Body of pancreas (tissue), 4 donors: ENCODE results near the gene PASD1. TPM values are rescaled to one million over a fixed set of nuclear protein-coding genes. Genes with fewer than 3 reads are reported as not detected.

Experiments
- ATAC-seq: fragments of 150-250 bp; one replicate; pipeline ENCODE4 v1.9.1; 2016
- DNase-seq, 4 donors: peaks; one replicate each; pipeline ENCODE4 v3.0.0-alpha.2; 2019
- H3K27ac ChIP-seq, 4 donors: fragments of 200-600 bp; sonication (generic); 1 replicate in 3 of 4; 2 replicates in 1 of 4; pipeline versions ENCODE4 v1.5.1 to v1.6.1; 2016 to 2019; ENCODE audit warnings: mild to moderate bottlenecking in 1 of 4, mixed read lengths in 1 of 4, moderate library complexity in 1 of 4
- H3K27me3 ChIP-seq, 2 donors: fragments of 200-600 bp; sonication (generic); one replicate each; pipeline ENCODE4 v1.6.0; 2016; ENCODE audit warnings: mild to moderate bottlenecking in 1 of 2
- H3K36me3 ChIP-seq, 2 donors: fragments of 200-600 bp; sonication (generic); replicated peaks in 1 of 2; 2 replicates each; pipeline ENCODE4 v1.5.1; 2016; ENCODE audit warnings: low read depth in 2 of 2; ENCODE audit not compliant: insufficient read depth in 1 of 2
- H3K4me1 ChIP-seq: fragments of 200-600 bp; sonication (generic); one replicate; pipeline ENCODE4 v1.6.0; 2016
- H3K4me3 ChIP-seq, 2 donors: fragments of 200-600 bp; sonication (generic); 1 replicate in 1 of 2; 2 replicates in 1 of 2; pipeline ENCODE4 v1.5.1; 2016 to 2019
- H3K9me3 ChIP-seq, 3 donors: fragments of 200-600 bp; sonication (generic); 1 replicate in 2 of 3; 2 replicates in 1 of 3; pipeline ENCODE4 v1.5.1; 2016
- POLR2A ChIP-seq, 3 donors: fragments of 450-650 bp; IDR thresholded peaks; one replicate each; pipeline ENCODE4 v1.6.1; 2016; ENCODE audit warnings: antibody characterized with exemption in 3 of 3, mild to moderate bottlenecking in 2 of 3
- WGBS, 2 donors: methylation state at CpG; one replicate each; pipeline ENCODE4 v1.1.5; 2017; 5-methylcytosine and 5-hydroxymethylcytosine counted together
- intact Hi-C: fragments of 100-400 bp; cut with DNase I; formaldehyde crosslinking; loops from one replicate; pipeline ENCODE4 v1.15.1; 2023
- total RNA-seq, 2 donors: library from RNA; depleted of rRNA; stranded (reverse); fragments of >200 nt; gene quantifications; one replicate each; pipeline ENCODE4 v1.1.0, GENCODE V29; 2016
- TF ChIP-seq, protein P1 (sequence below), 7 experiments: fragments of 450-650 bp in 4 of 7; fragments of 200-600 bp in 3 of 7; sonication (generic) in 3 of 7; IDR thresholded peaks; one replicate each; pipeline ENCODE4 v1.5.1; 2016 to 2019; ENCODE audit warnings: antibody characterized with exemption in 7 of 7

Gene PASD1
- total RNA-seq, 2 donors from 2014 or later, result not detected

DNA sequence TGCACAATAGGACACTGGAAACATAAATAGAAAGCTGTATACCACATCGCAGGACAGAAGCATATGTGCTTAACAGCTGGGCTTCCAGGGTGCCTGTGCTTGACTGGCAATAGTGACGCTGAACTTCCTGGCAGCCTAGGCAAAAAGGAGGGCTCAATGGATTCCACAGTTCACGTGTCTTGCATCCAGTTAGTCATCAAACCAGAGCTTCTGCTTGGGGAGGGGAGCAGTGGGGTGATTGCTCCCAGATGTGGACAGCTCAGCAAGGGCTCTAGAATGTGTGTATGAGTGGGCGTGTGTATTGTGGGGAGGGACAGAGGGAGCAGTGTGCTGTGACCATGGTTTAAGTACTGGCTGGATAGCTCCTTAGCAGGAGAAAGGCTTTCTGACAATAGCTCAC, 134.0 kb downstream of the PASD1 start:
- no peaks in the 10 kb centered on the region for H3K4me1 ChIP-seq
- no peak for ATAC-seq
- H3K4me3 ChIP-seq, result no peak overlapping the region
- intact Hi-C loops, result no loop called here
- H3K9me3 ChIP-seq, result no peaks in the 10 kb centered on the region
- peak in 1 of 4 donors; percentile 22 for DNase-seq
- no peaks in the 10 kb centered on the region for H3K36me3 ChIP-seq
- 72 to 77% methylated on average over 3 to 4 of the region's 4 CpGs for WGBS, 2 donors
- TF ChIP-seq, protein P1, sequence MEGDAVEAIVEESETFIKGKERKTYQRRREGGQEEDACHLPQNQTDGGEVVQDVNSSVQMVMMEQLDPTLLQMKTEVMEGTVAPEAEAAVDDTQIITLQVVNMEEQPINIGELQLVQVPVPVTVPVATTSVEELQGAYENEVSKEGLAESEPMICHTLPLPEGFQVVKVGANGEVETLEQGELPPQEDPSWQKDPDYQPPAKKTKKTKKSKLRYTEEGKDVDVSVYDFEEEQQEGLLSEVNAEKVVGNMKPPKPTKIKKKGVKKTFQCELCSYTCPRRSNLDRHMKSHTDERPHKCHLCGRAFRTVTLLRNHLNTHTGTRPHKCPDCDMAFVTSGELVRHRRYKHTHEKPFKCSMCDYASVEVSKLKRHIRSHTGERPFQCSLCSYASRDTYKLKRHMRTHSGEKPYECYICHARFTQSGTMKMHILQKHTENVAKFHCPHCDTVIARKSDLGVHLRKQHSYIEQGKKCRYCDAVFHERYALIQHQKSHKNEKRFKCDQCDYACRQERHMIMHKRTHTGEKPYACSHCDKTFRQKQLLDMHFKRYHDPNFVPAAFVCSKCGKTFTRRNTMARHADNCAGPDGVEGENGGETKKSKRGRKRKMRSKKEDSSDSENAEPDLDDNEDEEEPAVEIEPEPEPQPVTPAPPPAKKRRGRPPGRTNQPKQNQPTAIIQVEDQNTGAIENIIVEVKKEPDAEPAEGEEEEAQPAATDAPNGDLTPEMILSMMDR (IDR thresholded peaks at IDR 0.05), result no peak
- no peak for TF ChIP-seq POLR2A (IDR thresholded peaks at IDR 0.05)
- no peaks in the 10 kb centered on the region for H3K27me3 ChIP-seq
- H3K27ac ChIP-seq, result no peak overlapping the region

DNA sequence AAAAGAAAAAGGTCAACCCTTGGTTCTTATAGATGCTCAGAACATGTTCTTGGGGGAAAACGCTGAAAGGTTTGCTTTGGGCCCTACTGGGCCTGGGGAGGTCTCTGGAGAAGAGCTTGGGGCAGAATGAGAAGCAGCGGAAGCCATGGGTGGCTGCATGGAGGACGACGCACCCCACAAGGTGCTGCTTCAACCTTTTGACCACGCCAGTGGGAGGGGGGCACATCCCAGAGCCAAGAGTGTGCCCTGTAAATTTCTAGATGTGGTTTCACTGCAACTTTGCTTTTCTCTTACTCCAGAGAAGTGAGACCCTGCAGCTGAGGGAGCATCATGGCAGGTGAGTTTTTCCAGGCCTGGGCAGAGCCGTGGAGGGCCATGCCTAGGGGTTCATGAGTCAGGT, 135.0 kb downstream of the PASD1 start:
- Histone ChIP-seq H3K27me3 (no peaks in the 10 kb centered on the region), H3K4me1 (no peaks in the 10 kb centered on the region), H3K4me3 (no peak overlapping the region), H3K27ac (no peak overlapping the region), H3K9me3 (no peaks in the 10 kb centered on the region), H3K36me3 (no peaks in the 10 kb centered on the region)
- DNase-seq (no peak), ATAC-seq (no peak)
- TF ChIP-seq, protein P1 (IDR thresholded peaks at IDR 0.05), result no peak
- TF ChIP-seq POLR2A (IDR thresholded peaks at IDR 0.05), result no peak
- WGBS, 2 donors, result 66 to 79% methylated on average over 2 to 5 of the region's 6 CpGs
- intact Hi-C loops, result no loop called here

DNA sequence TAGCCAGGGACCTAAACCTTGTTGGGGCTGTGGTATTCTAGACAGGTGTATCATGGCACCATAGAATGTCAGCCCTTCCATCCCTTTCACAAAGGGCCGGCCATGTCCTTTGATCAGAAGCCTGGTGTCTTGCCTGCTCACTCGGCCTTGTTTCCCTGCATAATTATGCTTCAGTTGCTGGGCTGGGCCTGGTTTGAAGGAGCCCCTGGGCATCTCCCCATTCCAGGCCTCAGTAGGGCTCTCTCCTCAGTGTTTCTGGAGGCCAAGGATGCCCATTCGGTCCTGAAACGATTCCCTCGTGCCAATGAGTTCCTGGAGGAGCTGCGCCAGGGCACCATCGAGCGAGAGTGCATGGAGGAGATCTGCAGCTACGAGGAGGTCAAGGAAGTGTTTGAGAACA, 136.3 kb downstream of the PASD1 start:
- Histone ChIP-seq H3K27me3 (no peaks in the 10 kb centered on the region), H3K9me3 (no peaks in the 10 kb centered on the region), H3K27ac (no peak overlapping the region), H3K4me3 (no peak overlapping the region), H3K36me3 (no peaks in the 10 kb centered on the region), H3K4me1 (no peaks in the 10 kb centered on the region)
- intact Hi-C loops, result no loop called here
- ATAC-seq (no peak), DNase-seq (no peak)
- TF ChIP-seq, protein P1 (IDR thresholded peaks at IDR 0.05), result no peak
- no peak for TF ChIP-seq POLR2A (IDR thresholded peaks at IDR 0.05)
- WGBS, 2 donors, result 70 to 84% methylated on average over 2 to 8 of the region's 9 CpGs

DNA sequence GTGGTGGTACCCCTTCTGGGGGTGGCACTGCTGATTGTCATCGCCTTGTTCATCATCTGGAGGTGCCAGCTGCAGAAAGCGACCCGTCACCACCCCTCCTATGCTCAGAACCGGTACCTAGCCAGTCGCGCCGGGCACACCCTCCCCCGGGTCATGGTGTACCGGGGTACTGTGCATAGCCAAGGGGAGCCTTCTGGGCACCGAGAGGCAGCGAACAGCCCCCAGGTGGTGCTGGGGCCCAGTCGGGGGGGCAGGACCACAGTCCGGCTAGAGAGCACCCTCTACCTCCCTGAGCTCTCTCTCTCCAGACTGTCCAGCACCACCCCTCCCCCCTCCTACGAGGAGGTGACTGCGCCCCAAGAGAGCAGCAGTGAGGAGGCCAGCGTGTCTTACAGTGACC, 137.1 kb downstream of the PASD1 start:
- H3K9me3 ChIP-seq, result no peaks in the 10 kb centered on the region
- ATAC-seq, result no peak
- no peak overlapping the region for H3K4me3 ChIP-seq
- H3K27me3 ChIP-seq, result no peaks in the 10 kb centered on the region
- H3K36me3 ChIP-seq, result no peaks in the 10 kb centered on the region
- no peaks in the 10 kb centered on the region for H3K4me1 ChIP-seq
- no peak overlapping the region for H3K27ac ChIP-seq
- no peak for TF ChIP-seq POLR2A (IDR thresholded peaks at IDR 0.05)
- TF ChIP-seq, protein P1 (IDR thresholded peaks at IDR 0.05), result no peak
- no peak for DNase-seq
- WGBS, 2 donors, result 81 to 100% methylated on average over 1 to 4 of the region's 16 CpGs
- intact Hi-C loops, result no loop called here

DNA sequence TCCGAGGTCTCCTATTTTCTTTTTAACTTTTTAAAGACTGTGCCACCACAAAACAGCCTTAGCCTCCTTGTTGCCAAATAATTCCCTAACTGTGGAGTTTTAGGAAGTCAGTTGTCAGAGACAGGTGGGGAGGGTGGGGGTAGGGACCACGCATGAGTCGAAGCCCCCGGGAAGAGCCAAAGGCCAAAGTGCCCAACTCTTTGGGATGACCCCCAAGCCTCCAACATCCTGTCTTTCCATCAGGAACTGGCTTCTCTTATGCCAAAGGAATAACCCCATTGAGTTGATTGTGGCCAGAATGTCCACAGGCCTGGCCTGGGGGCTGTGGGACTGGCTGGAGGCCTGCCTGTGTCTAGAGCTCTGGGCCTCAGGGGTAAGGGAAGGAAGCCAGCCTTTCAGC, 137.6 kb downstream of the PASD1 start:
- H3K4me3 ChIP-seq, result no peak overlapping the region
- no peaks in the 10 kb centered on the region for H3K9me3 ChIP-seq
- H3K27me3 ChIP-seq, result no peaks in the 10 kb centered on the region
- H3K27ac ChIP-seq, result no peak overlapping the region
- H3K36me3 ChIP-seq, result no peaks in the 10 kb centered on the region
- ATAC-seq (no peak), DNase-seq (no peak)
- intact Hi-C loops, result no loop called here
- 89 to 100% methylated on average over 3 to 4 of the region's 4 CpGs for WGBS, 2 donors
- H3K4me1 ChIP-seq, result no peaks in the 10 kb centered on the region
- TF ChIP-seq, protein P1 (IDR thresholded peaks at IDR 0.05), result no peak
- TF ChIP-seq POLR2A (IDR thresholded peaks at IDR 0.05), result no peak
